ENCODE data around the gene GIGYF2.

GIGYF2 gene

GRCh38 chr2:232697059-232697806 lies at the start of gene GIGYF2:
TSS of gene GIGYF2 (plus strand) at chr2:232697331. CDS start at chr2:232735198, 37,867 bp downstream.
- Mint-ChIP-seq H3K27ac (peak within 1 kb of the TSS; percentile 89), H3K27me3 (no peaks in the 10 kb centered on the region), H3K4me3 (peak within 1 kb of the TSS; percentile 97), H3K4me1 (ENCODE audit: low read depth) (peaks cover 40% of the 10 kb centered on the region), H3K9me3 (ENCODE audit: low read depth) (peaks cover 3% of the 10 kb centered on the region), H3K36me3 (peaks cover 17% of the 10 kb centered on the region)

GRCh38 chr2:232649033-232649432 lies 48.1 kb upstream of the GIGYF2 start:
- Mint-ChIP-seq H3K27ac (no peak overlapping the region), H3K36me3 (no peaks in the 10 kb centered on the region), H3K27me3 (no peaks in the 10 kb centered on the region), H3K4me1 (ENCODE audit: low read depth) (no peaks in the 10 kb centered on the region), H3K9me3 (ENCODE audit: low read depth) (no peaks in the 10 kb centered on the region), H3K4me3 (no peak overlapping the region)

- no peaks in the 10 kb centered on the region for H3K9me3 Mint-ChIP-seq (ENCODE audit: low read depth)
Observed at GRCh38 chr2:232652505-232652851, 44.7 kb upstream of the GIGYF2 start.

GRCh38 chr2:232653441-232653840 lies 43.7 kb upstream of the GIGYF2 start:
- no peaks in the 10 kb centered on the region for H3K4me1 Mint-ChIP-seq (ENCODE audit: low read depth)

More at GRCh38 chr2:232652505-232652851, 44.7 kb upstream of the GIGYF2 start:
- Mint-ChIP-seq H3K36me3 (no peaks in the 10 kb centered on the region), H3K4me1 (ENCODE audit: low read depth) (no peaks in the 10 kb centered on the region), H3K27ac (no peak overlapping the region), H3K27me3 (no peaks in the 10 kb centered on the region), H3K4me3 (no peak overlapping the region)

GRCh38 chr2:232655392-232655791 lies 41.7 kb upstream of the GIGYF2 start:
- Mint-ChIP-seq H3K9me3 (ENCODE audit: low read depth) (no peaks in the 10 kb centered on the region), H3K27me3 (no peaks in the 10 kb centered on the region), H3K4me1 (ENCODE audit: low read depth) (no peaks in the 10 kb centered on the region), H3K27ac (no peak overlapping the region), H3K36me3 (no peaks in the 10 kb centered on the region), H3K4me3 (no peak overlapping the region)

More at GRCh38 chr2:232653441-232653840, 43.7 kb upstream of the GIGYF2 start:
- no peak overlapping the region for H3K27ac Mint-ChIP-seq
- H3K36me3 Mint-ChIP-seq: no peaks in the 10 kb centered on the region
- H3K4me3 Mint-ChIP-seq: no peak overlapping the region
- no peaks in the 10 kb centered on the region for H3K9me3 Mint-ChIP-seq (ENCODE audit: low read depth)
- H3K27me3 Mint-ChIP-seq: no peaks in the 10 kb centered on the region

- H3K27me3 Mint-ChIP-seq: no peaks in the 10 kb centered on the region
- no peak overlapping the region for H3K27ac Mint-ChIP-seq
- no peaks in the 10 kb centered on the region for H3K36me3 Mint-ChIP-seq
- H3K4me3 Mint-ChIP-seq: no peak overlapping the region
- H3K9me3 Mint-ChIP-seq (ENCODE audit: low read depth): no peaks in the 10 kb centered on the region
- no peaks in the 10 kb centered on the region for H3K4me1 Mint-ChIP-seq (ENCODE audit: low read depth)
Observed at GRCh38 chr2:232658217-232658785, 38.8 kb upstream of the GIGYF2 start.

GRCh38 chr2:232659359-232659758 lies 37.8 kb upstream of the GIGYF2 start:
- H3K36me3 Mint-ChIP-seq: no peaks in the 10 kb centered on the region
- no peaks in the 10 kb centered on the region for H3K4me1 Mint-ChIP-seq (ENCODE audit: low read depth)
- no peak overlapping the region for H3K27ac Mint-ChIP-seq
- H3K9me3 Mint-ChIP-seq (ENCODE audit: low read depth): no peaks in the 10 kb centered on the region
- no peaks in the 10 kb centered on the region for H3K27me3 Mint-ChIP-seq
- H3K4me3 Mint-ChIP-seq: no peak overlapping the region

GRCh38 chr2:232662486-232663260 lies 34.5 kb upstream of the GIGYF2 start:
- no peaks in the 10 kb centered on the region for H3K9me3 Mint-ChIP-seq (ENCODE audit: low read depth)
- H3K27ac Mint-ChIP-seq: no peak overlapping the region
- no peaks in the 10 kb centered on the region for H3K36me3 Mint-ChIP-seq
- no peaks in the 10 kb centered on the region for H3K27me3 Mint-ChIP-seq
- H3K4me1 Mint-ChIP-seq (ENCODE audit: low read depth): no peaks in the 10 kb centered on the region
- no peak overlapping the region for H3K4me3 Mint-ChIP-seq

- Mint-ChIP-seq H3K36me3 (no peaks in the 10 kb centered on the region), H3K27me3 (peaks cover 2% of the 10 kb centered on the region), H3K9me3 (ENCODE audit: low read depth) (no peaks in the 10 kb centered on the region), H3K4me3 (no peak overlapping the region), H3K27ac (no peak overlapping the region), H3K4me1 (ENCODE audit: low read depth) (no peaks in the 10 kb centered on the region)
Observed at GRCh38 chr2:232666051-232666805, 30.9 kb upstream of the GIGYF2 start.

- Mint-ChIP-seq H3K27me3 (peaks cover 2% of the 10 kb centered on the region), H3K27ac (no peak overlapping the region), H3K4me1 (ENCODE audit: low read depth) (no peaks in the 10 kb centered on the region), H3K4me3 (no peak overlapping the region), H3K36me3 (no peaks in the 10 kb centered on the region), H3K9me3 (ENCODE audit: low read depth) (no peaks in the 10 kb centered on the region)
Observed at GRCh38 chr2:232667989-232668583, 29.0 kb upstream of the GIGYF2 start.

- no peak overlapping the region for H3K4me3 Mint-ChIP-seq
- H3K4me1 Mint-ChIP-seq (ENCODE audit: low read depth): no peaks in the 10 kb centered on the region
- no peaks in the 10 kb centered on the region for H3K36me3 Mint-ChIP-seq
- no peaks in the 10 kb centered on the region for H3K9me3 Mint-ChIP-seq (ENCODE audit: low read depth)
- no peak overlapping the region for H3K27ac Mint-ChIP-seq
- peaks cover 2% of the 10 kb centered on the region for H3K27me3 Mint-ChIP-seq
Observed at GRCh38 chr2:232668805-232669444, 28.2 kb upstream of the GIGYF2 start.

GRCh38 chr2:232672588-232672987 lies 24.5 kb upstream of the GIGYF2 start:
- H3K9me3 Mint-ChIP-seq (ENCODE audit: low read depth): no peaks in the 10 kb centered on the region
- H3K4me1 Mint-ChIP-seq (ENCODE audit: low read depth): no peaks in the 10 kb centered on the region
- H3K4me3 Mint-ChIP-seq: no peak overlapping the region
- no peaks in the 10 kb centered on the region for H3K36me3 Mint-ChIP-seq
- no peak overlapping the region for H3K27ac Mint-ChIP-seq
- H3K27me3 Mint-ChIP-seq: peaks cover 2% of the 10 kb centered on the region

- H3K9me3 Mint-ChIP-seq (ENCODE audit: low read depth): no peaks in the 10 kb centered on the region
- H3K4me1 Mint-ChIP-seq (ENCODE audit: low read depth): no peaks in the 10 kb centered on the region
- no peaks in the 10 kb centered on the region for H3K36me3 Mint-ChIP-seq
- peaks cover 3% of the 10 kb centered on the region for H3K27me3 Mint-ChIP-seq
- H3K27ac Mint-ChIP-seq: no peak overlapping the region
- no peak overlapping the region for H3K4me3 Mint-ChIP-seq
Observed at GRCh38 chr2:232674491-232674890, 22.6 kb upstream of the GIGYF2 start.

GRCh38 chr2:232675381-232675780 lies 21.8 kb upstream of the GIGYF2 start:
- peaks cover 3% of the 10 kb centered on the region for H3K27me3 Mint-ChIP-seq
- H3K4me1 Mint-ChIP-seq (ENCODE audit: low read depth): no peaks in the 10 kb centered on the region
- H3K36me3 Mint-ChIP-seq: no peaks in the 10 kb centered on the region
- H3K27ac Mint-ChIP-seq: no peak overlapping the region
- no peaks in the 10 kb centered on the region for H3K9me3 Mint-ChIP-seq (ENCODE audit: low read depth)
- no peak overlapping the region for H3K4me3 Mint-ChIP-seq

Data from activated naive CD8-positive, alpha-beta T cell (primary cell).